ENCODE measurements around the gene UTS2B. TPM values are rescaled to one million over a fixed set of nuclear protein-coding genes. Genes with fewer than 3 reads are reported as not detected.

The UTS2B gene
- total and polyA plus RNA-seq, 2 of the 13 experiments (the other 11 are each of a cell fraction or from before 2014, with no cell fraction given): 0.03 to 0.46 TPM

GRCh38 chr3:191280111-191280510 lies 50.2 kb downstream of the UTS2B start (continued):
- TF ChIP-seq, protein P1, sequence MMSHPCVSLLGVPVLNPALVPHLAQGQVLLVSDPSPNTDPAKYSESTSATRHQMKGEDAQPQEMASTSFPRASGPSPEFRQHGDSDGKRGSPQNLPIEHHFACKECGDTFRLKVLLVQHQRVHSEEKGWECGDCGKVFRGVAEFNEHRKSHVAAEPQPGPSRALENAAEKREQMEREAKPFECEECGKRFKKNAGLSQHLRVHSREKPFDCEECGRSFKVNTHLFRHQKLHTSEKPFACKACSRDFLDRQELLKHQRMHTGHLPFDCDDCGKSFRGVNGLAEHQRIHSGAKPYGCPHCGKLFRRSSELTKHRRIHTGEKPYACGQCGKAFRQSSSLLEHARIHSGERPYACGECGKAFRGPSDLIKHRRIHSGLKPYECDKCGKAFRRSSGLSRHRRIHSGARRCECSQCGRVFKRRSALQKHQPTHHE (CRISPR knock-in tag; IDR thresholded peaks at IDR 0.05; ENCODE audit: borderline replicate concordance): no peak
- TF ChIP-seq, protein P2, sequence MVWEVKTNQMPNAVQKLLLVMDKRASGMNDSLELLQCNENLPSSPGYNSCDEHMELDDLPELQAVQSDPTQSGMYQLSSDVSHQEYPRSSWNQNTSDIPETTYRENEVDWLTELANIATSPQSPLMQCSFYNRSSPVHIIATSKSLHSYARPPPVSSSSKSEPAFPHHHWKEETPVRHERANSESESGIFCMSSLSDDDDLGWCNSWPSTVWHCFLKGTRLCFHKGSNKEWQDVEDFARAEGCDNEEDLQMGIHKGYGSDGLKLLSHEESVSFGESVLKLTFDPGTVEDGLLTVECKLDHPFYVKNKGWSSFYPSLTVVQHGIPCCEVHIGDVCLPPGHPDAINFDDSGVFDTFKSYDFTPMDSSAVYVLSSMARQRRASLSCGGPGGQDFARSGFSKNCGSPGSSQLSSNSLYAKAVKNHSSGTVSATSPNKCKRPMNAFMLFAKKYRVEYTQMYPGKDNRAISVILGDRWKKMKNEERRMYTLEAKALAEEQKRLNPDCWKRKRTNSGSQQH (CRISPR knock-in tag; IDR thresholded peaks at IDR 0.05; ENCODE audit: low read depth): no peak
- no peak for TF ChIP-seq HNF1A (IDR thresholded peaks at IDR 0.05; ENCODE audit: low read depth)
- TF ChIP-seq HNF1A (CRISPR knock-in tag; IDR thresholded peaks at IDR 0.05; ENCODE audit: borderline replicate concordance): no peak

- no TSS peak for BruUV-seq (replicated peaks)
- H4K20me1 ChIP-seq (ENCODE audit: insufficient read depth, low read length): no peaks in the 10 kb centered on the region
- no peak overlapping the region for H3K4me3 ChIP-seq (replicated peaks in 1 of 3; ENCODE audit: insufficient read depth in 1 of 3, low read depth in 2 of 3, low read length in 3 of 3)
- FAIRE-seq (no peak), ATAC-seq (no peak), DNase-seq (ENCODE audit: low spot score) (no peak)
- in situ Hi-C loops (cut with HindIII; ENCODE audit: extremely low pct_ligation_motif_present, low pct_unique_long_range_greater_than_20kb) (no loop called here), intact Hi-C loops (cut with micrococcal nuclease; ENCODE audit: unreplicated experiment) (no loop called here)
- H3K36me3 ChIP-seq (replicated peaks in 1 of 2; ENCODE audit: control insufficient read depth in 1 of 2, insufficient read depth in 2 of 2, low read length in 2 of 2): no peaks in the 10 kb centered on the region
- ChIA-PET CTCF (ENCODE audit: low intra/inter-chr PET ratio, low total read pairs) (no interaction called here), POLR2A (no interaction called here)
- H2AFZ ChIP-seq (ENCODE audit: low read length): no peak overlapping the region
- no peaks in the 10 kb centered on the region for H3K9me3 ChIP-seq (ENCODE audit: low read length)
- H3K9ac ChIP-seq (ENCODE audit: insufficient read depth, low read depth, low read length): no peak overlapping the region
- no peaks in the 10 kb centered on the region for H3K79me2 ChIP-seq (ENCODE audit: insufficient read depth, low read length)
- H3K4me2 ChIP-seq (ENCODE audit: low read depth, low read length): no peak overlapping the region
- no peak overlapping the region for H3K27ac ChIP-seq (ENCODE audit: extremely low read length, insufficient read depth, low read length)
- no peaks in the 10 kb centered on the region for H3K27me3 ChIP-seq (ENCODE audit: control insufficient read depth in 1 of 2, insufficient read depth in 2 of 2, low read length in 2 of 2)
- H3K4me1 ChIP-seq (ENCODE audit: insufficient read depth, low read length): no peaks in the 10 kb centered on the region
- no peak for TF ChIP-seq ZSCAN29 (CRISPR knock-in tag; conservative IDR thresholded peaks at IDR 0.05)
- no peak for TF ChIP-seq ZNF839 (CRISPR knock-in tag; IDR thresholded peaks at IDR 0.05; ENCODE audit: borderline replicate concordance)
- TF ChIP-seq KDM6A (CRISPR knock-in tag; IDR thresholded peaks at IDR 0.05; ENCODE audit: low read depth): no peak
- no peak for TF ChIP-seq PBX3 (CRISPR knock-in tag; IDR thresholded peaks at IDR 0.05; ENCODE audit: borderline replicate concordance)
- TF ChIP-seq NCOR1 (IDR thresholded peaks at IDR 0.05; ENCODE audit: borderline replicate concordance, low read length): no peak
- TF ChIP-seq ZNF138 (CRISPR knock-in tag; IDR thresholded peaks at IDR 0.05; ENCODE audit: low read depth): no peak
- no peak for TF ChIP-seq ZNF703 (CRISPR knock-in tag; IDR thresholded peaks at IDR 0.05; ENCODE audit: borderline replicate concordance)
- no peak for TF ChIP-seq KDM1A (CRISPR knock-in tag; IDR thresholded peaks at IDR 0.05)
- TF ChIP-seq POLR2G (IDR thresholded peaks at IDR 0.05; ENCODE audit: low read depth, low read length): no peak
- TF ChIP-seq AGO1 (IDR thresholded peaks at IDR 0.05; ENCODE audit: low read depth, low read length, poor library complexity, severe bottlenecking): no peak
- TF ChIP-seq ZMYM3 (CRISPR knock-in tag; IDR thresholded peaks at IDR 0.05): no peak
- TF ChIP-seq CENPBD1 (CRISPR knock-in tag; IDR thresholded peaks at IDR 0.05; ENCODE audit: borderline replicate concordance, low read depth): no peak
Measured at GRCh38 chr3:191275751-191276150, 54.6 kb downstream of the UTS2B start.
